Suprapubic skin (tissue), 3 donors: Measurements from ENCODE around the gene MOCS1.

Experiments used
- CTCF ChIP-seq, 2 donors: fragments of 200-600 bp in 1 of 2; fragments of 450-650 bp in 1 of 2; sonication (generic) in 1 of 2; IDR thresholded peaks; one replicate each; pipeline ENCODE4 v1.5.1; 2016 to 2019; ENCODE audit warnings: antibody characterized with exemption in 2 of 2, mild to moderate bottlenecking in 1 of 2, moderate library complexity in 1 of 2
- EP300 ChIP-seq: sonication (generic); formaldehyde crosslinking; IDR thresholded peaks from one replicate; pipeline ENCODE4 v1.6.1; 2017; ENCODE audit warnings: antibody characterized with exemption

GRCh38 chr6:39951191-39951590 is 16.9 kb upstream of the MOCS1 start:
- TF ChIP-seq CTCF (IDR thresholded peaks at IDR 0.05) (no peak), EP300 (no peak)
